Measurements from ENCODE around the gene TMC8.
"Not testable (repeated sequence)": the region's sequence is repeated elsewhere in the genome, so short reads cannot be mapped to it uniquely, and the experiment has no call there.

TMC8 gene

GRCh38 chr17:78164748-78165607, 34.4 kb downstream of the TMC8 start:
- DNase-seq: no peak

GRCh38 chr17:78166416-78166815, 35.8 kb downstream of the TMC8 start:
- no peak for DNase-seq

GRCh38 chr17:78168242-78168902, 37.8 kb downstream of the TMC8 start, which contains the start of gene SYNGR2:
Gene SYNGR2 (plus strand): TSS chr17:78168581. CDS start chr17:78168617, 36 bp downstream.
- peak; percentile 90 for DNase-seq

- DNase-seq: peak; percentile 61
Observed at GRCh38 chr17:78168903-78169793, 38.6 kb downstream of the TMC8 start.

GRCh38 chr17:78170692-78171590, 40.4 kb downstream of the TMC8 start:
- DNase-seq: no peak

- not testable (repeated sequence) for DNase-seq
Observed at GRCh38 chr17:78171591-78172248, 41.1 kb downstream of the TMC8 start.

- no peak for DNase-seq
Observed at GRCh38 chr17:78172249-78173051, 41.9 kb downstream of the TMC8 start.

GRCh38 chr17:78173097-78173715, 42.6 kb downstream of the TMC8 start:
- DNase-seq: peak; percentile 32

- DNase-seq: no peak
Observed at GRCh38 chr17:78174346-78174869, 43.8 kb downstream of the TMC8 start.

GRCh38 chr17:78174870-78175642, 44.5 kb downstream of the TMC8 start:
- DNase-seq: no peak

- DNase-seq: no peak
Observed at GRCh38 chr17:78175643-78175981, 45.0 kb downstream of the TMC8 start.

GRCh38 chr17:78176548-78177025, 46.0 kb downstream of the TMC8 start:
- peak; percentile 83 for DNase-seq

- no peak for DNase-seq
Observed at GRCh38 chr17:78179372-78179771, 48.8 kb downstream of the TMC8 start.

GRCh38 chr17:78180083-78180482, 49.5 kb downstream of the TMC8 start:
- DNase-seq: no peak

GRCh38 chr17:78180508-78180907, 49.9 kb downstream of the TMC8 start:
- DNase-seq: no peak

GRCh38 chr17:78182504-78182903, 51.9 kb downstream of the TMC8 start:
- DNase-seq: no peak

GRCh38 chr17:78183916-78184315, 53.3 kb downstream of the TMC8 start:
- no peak for DNase-seq

GRCh38 chr17:78184351-78184750, 53.8 kb downstream of the TMC8 start:
- no peak for DNase-seq

- no peak for DNase-seq
Observed at GRCh38 chr17:78184868-78185267, 54.3 kb downstream of the TMC8 start.
